ENCODE data around the gene PICALM. TPM values are rescaled to one million over a fixed set of nuclear protein-coding genes. Genes with fewer than 3 reads are reported as not detected.
A peak's percentile ranks its signal among the peaks of the same experiment; 100 is the strongest.

Gene PICALM
- polyA plus RNA-seq, 3 donors, result 62.4 to 241 (median 81.0) TPM

DNA sequence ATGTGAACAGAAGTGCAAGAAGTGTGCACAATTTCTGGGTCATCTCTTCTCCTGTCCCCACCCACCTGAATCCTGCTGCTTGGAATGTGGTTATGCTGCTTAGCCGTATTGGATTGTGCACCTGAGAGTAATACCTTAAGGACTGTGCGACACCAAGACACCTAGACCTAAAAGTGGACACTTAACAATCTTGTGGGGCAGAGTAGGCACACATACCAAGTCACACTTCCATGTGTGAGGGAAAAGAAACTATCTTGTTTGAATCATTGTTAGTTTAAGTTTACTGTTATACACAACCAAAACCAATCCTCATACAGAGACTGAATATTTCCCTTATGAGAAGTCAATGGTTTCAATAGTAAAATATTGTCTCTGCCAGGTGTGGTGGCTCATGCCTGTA, 120.0 kb downstream of the PICALM start:
- no peak for DNase-seq
- H3K27me3 Mint-ChIP-seq (ENCODE audit: low read depth in 3 of 3), result peaks cover 0 to 2% (median 0%) of the 10 kb centered on the region in 3 donors
- H3K27ac Mint-ChIP-seq, result peak overlapping the region in 5 of 7 donors; percentile 30 to 91 (median 77)
- intact Hi-C loops (cut with micrococcal nuclease), result no loop called here
- Histone ChIP-seq H3K4me2 (replicated peaks; ENCODE audit: extremely low read depth, low read length, poor library complexity, severe bottlenecking) (no peak overlapping the region), H3K4me3 (replicated peaks in 1 of 3; ENCODE audit: low read depth in 2 of 3, low read length in 3 of 3) (no peak overlapping the region), H3K36me3 (replicated peaks in 1 of 2; ENCODE audit: control insufficient read depth in 1 of 2, insufficient read depth in 2 of 2, low read length in 2 of 2) (peaks cover 0 to under 1% of the 10 kb centered on the region in 2 donors), H2AFZ (ENCODE audit: insufficient read depth, low read depth, low read length, poor library complexity, severe bottlenecking) (no peak overlapping the region), H3K9ac (ENCODE audit: insufficient read depth, low read length, poor library complexity, severe bottlenecking) (no peak overlapping the region), H3K27me3 (ENCODE audit: control insufficient read depth in 2 of 2, insufficient read depth in 2 of 2, low read length in 2 of 2) (no peaks in the 10 kb centered on the region), H4K20me1 (ENCODE audit: insufficient read depth, low read length) (peaks cover 21% of the 10 kb centered on the region), H3K79me2 (ENCODE audit: insufficient read depth, low read length) (no peaks in the 10 kb centered on the region), H3K9me3 (replicated peaks in 1 of 2; ENCODE audit: control insufficient read depth in 1 of 2, insufficient read depth in 1 of 2, low read length in 2 of 2) (peaks cover 0 to 20% of the 10 kb centered on the region in 2 donors), H3K4me1 (ENCODE audit: control insufficient read depth in 1 of 2, insufficient read depth in 2 of 2, low read length in 2 of 2) (peaks cover 43 to 48% of the 10 kb centered on the region in 2 donors), H3K27ac (ENCODE audit: low read depth in 1 of 2, low read length in 2 of 2) (no peak overlapping the region)
- peaks cover 56% of the 10 kb centered on the region for H3K4me1 Mint-ChIP-seq
- H3K4me3 Mint-ChIP-seq, result no peak overlapping the region
- peaks cover 0 to 10% of the 10 kb centered on the region in 2 donors for H3K36me3 Mint-ChIP-seq
- TF ChIP-seq, protein P1, sequence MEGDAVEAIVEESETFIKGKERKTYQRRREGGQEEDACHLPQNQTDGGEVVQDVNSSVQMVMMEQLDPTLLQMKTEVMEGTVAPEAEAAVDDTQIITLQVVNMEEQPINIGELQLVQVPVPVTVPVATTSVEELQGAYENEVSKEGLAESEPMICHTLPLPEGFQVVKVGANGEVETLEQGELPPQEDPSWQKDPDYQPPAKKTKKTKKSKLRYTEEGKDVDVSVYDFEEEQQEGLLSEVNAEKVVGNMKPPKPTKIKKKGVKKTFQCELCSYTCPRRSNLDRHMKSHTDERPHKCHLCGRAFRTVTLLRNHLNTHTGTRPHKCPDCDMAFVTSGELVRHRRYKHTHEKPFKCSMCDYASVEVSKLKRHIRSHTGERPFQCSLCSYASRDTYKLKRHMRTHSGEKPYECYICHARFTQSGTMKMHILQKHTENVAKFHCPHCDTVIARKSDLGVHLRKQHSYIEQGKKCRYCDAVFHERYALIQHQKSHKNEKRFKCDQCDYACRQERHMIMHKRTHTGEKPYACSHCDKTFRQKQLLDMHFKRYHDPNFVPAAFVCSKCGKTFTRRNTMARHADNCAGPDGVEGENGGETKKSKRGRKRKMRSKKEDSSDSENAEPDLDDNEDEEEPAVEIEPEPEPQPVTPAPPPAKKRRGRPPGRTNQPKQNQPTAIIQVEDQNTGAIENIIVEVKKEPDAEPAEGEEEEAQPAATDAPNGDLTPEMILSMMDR (IDR thresholded peaks at IDR 0.05), result no peak
- WGBS (ENCODE audit: insufficient coverage), result no CpG with 5 or more reads among the region's 2 CpGs
- H3K9me3 Mint-ChIP-seq, result peaks cover 5 to 18% (median 11%) of the 10 kb centered on the region in 7 donors

- Histone ChIP-seq H3K4me1 (ENCODE audit: control insufficient read depth in 1 of 2, insufficient read depth in 2 of 2, low read length in 2 of 2) (peaks cover 43 to 45% of the 10 kb centered on the region in 2 donors), H3K9ac (ENCODE audit: insufficient read depth, low read length, poor library complexity, severe bottlenecking) (peak overlapping the region; percentile 27), H2AFZ (ENCODE audit: insufficient read depth, low read depth, low read length, poor library complexity, severe bottlenecking) (no peak overlapping the region), H3K36me3 (replicated peaks in 1 of 2; ENCODE audit: control insufficient read depth in 1 of 2, insufficient read depth in 2 of 2, low read length in 2 of 2) (no peaks in the 10 kb centered on the region), H3K4me3 (replicated peaks in 1 of 3; ENCODE audit: low read depth in 2 of 3, low read length in 3 of 3) (peak overlapping the region in 1 of 3 experiments; percentile 30), H3K27ac (ENCODE audit: low read depth in 1 of 2, low read length in 2 of 2) (peak overlapping the region; percentile 22 to 69), H4K20me1 (ENCODE audit: insufficient read depth, low read length) (peaks cover 13% of the 10 kb centered on the region), H3K4me2 (replicated peaks; ENCODE audit: extremely low read depth, low read length, poor library complexity, severe bottlenecking) (peak overlapping the region; percentile 53), H3K27me3 (ENCODE audit: control insufficient read depth in 2 of 2, insufficient read depth in 2 of 2, low read length in 2 of 2) (no peaks in the 10 kb centered on the region), H3K9me3 (replicated peaks in 1 of 2; ENCODE audit: control insufficient read depth in 1 of 2, insufficient read depth in 1 of 2, low read length in 2 of 2) (peaks cover 0 to 21% of the 10 kb centered on the region in 2 donors), H3K79me2 (ENCODE audit: insufficient read depth, low read length) (no peaks in the 10 kb centered on the region)
- Mint-ChIP-seq H3K27me3 (ENCODE audit: low read depth in 3 of 3) (peaks cover 0 to 2% (median 0%) of the 10 kb centered on the region in 3 donors), H3K9me3 (peaks cover 0 to 11% (median 6%) of the 10 kb centered on the region in 7 donors), H3K4me1 (peaks cover 48% of the 10 kb centered on the region), H3K27ac (peak overlapping the region; percentile 56 to 91 (median 86)), H3K36me3 (no peaks in the 10 kb centered on the region), H3K4me3 (peak overlapping the region in 1 of 2 donors; percentile 48)
- 0% methylated on average over 1 of the region's 5 CpGs for WGBS (ENCODE audit: insufficient coverage)
- peak; percentile 76 to 89 (median 84) for DNase-seq
- TF ChIP-seq, protein P1 (IDR thresholded peaks at IDR 0.05), result no peak
- intact Hi-C loops (cut with micrococcal nuclease), result no loop called here
These were observed 121.2 kb downstream of the PICALM start for GRCh38 chr11:85947431-85948272.
